HG02642 (cell line): ENCODE results near the gene LCE2C.

Experiments used
- ATAC-seq: cut with Tn5 transposase; IDR thresholded peaks from one replicate; pipeline ENCODE4 v1.9.1; 2021; ENCODE audit warnings: mild to moderate bottlenecking; ENCODE audit not compliant: unreplicated experiment, poor library complexity

Gene LCE2C

GRCh38 chr1:152718238-152718637, 43.2 kb downstream of the LCE2C start:
- ATAC-seq, result no peak

GRCh38 chr1:152725261-152725660, 50.2 kb downstream of the LCE2C start:
- no peak for ATAC-seq
